ENCODE measurements around the gene KIAA0040.
"Not testable (repeated sequence)": the region's sequence is repeated elsewhere in the genome, so short reads cannot be mapped to it uniquely, and the experiment has no call there.

Gene KIAA0040

DNA sequence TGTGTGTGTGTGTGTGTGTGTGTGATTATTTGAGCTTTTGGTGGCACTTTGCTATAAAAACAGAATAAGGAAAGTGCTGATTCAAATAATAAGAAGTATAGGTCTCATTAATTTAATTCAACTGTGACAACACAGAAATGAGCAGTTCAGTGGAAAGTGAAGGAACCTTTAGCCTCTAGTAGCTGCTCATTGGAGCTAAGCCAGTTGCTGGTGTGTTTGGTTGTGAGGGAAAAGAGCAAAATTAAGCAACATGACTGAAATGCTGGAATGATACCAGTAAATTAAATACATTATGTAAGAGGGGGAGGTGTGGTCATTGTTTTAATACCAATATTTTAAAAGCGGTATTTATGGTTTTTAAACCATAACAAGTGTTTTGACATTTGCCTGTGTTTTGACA lies 55.2 kb downstream of the KIAA0040 start:
- no peak for DNase-seq (ENCODE audit: low spot score)

DNA sequence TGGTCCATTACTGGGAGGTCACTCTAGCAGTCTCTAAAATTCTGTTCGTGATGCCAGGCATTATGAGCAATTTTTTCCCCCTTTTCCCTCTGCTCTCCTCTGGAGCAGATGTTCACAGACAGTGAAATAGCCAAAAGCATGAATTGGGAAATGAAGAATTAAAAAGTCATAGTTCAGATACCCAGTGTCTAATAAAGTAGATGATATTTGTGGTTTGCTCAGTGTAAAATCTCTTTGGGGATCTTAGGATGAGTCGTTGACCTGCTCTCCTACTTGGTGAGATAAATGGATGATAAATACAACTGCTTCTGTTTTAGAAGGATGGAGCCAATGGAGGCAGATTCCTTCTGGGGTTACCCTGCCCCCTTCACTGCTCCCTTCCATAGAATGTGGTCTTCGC lies 56.3 kb downstream of the KIAA0040 start:
- DNase-seq (ENCODE audit: low spot score), result no peak

DNA sequence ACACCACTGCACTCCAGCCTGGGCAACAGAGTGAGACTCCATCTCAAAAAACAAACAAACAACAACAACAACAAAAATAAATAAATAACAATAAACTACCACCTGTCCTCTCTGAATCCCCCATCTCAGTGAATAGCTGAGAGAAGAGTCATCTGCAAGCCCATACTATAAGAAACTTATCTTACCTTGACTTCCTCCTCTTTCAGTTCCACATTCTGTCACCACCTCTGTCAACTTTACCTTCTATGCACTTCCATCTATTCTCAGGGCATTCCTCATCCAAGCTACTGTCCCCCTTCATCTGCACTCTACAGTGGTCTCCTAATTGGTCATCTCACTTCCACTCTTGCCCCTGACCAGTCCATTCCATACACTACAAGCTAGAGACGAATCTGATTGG lies 58.1 kb downstream of the KIAA0040 start:
- no peak for DNase-seq (ENCODE audit: low spot score)

DNA sequence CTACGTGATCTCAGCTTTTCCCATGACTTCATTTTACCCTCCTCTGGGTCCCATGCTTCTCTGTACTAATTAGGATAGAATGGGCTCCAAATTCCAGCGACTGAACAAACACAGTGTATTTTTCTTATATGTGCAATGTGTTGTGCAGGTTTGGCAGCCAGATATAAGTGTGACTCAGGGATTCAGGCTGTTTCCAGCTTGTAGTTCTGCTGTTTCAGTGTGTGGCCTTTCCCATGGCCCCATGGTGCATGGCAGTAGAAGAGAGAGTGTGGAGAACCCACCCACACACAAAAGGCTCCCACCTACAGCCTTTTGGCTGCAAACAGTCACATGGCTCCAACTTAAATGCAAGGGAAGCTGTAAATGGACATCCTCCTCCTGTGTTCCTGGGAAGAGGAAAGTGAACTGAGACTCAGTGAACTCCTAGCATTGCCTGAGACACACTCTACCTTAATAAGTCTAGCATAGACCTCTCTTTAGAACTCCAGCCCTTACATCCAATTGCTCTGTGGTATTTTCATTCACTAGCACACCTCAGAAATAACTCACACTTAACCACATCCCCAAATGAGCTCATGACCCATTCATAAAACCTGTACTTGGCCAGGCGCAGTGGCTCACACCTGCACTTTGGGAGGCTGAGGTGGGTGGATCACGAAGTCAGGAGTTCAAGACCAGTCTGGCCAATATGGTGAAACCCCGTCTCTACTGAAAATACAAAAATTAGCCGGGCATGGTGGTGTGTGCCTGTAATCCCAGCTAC lies 58.7 kb downstream of the KIAA0040 start:
- no peak for DNase-seq (ENCODE audit: low spot score)

DNA sequence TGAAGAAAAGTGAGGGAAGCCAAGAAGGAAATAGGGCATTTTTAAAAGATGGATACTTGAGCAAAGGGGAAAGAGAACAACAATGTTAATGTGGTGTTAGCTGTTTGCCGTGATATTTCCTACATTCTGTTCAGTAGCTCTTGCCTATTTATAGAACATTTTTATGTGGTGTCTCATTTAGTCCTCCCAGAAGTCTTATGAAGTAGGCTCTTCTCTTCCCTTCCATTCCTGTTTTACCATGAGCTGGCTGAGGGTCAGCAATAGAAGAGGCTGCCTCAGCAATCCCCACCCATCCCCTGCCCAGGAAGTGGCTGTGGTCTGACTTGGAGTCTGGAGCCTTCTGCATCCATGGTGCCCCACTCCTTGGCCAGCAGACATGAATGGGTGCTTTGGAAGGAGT lies 60.1 kb downstream of the KIAA0040 start:
- DNase-seq (ENCODE audit: low spot score), result no peak

DNA sequence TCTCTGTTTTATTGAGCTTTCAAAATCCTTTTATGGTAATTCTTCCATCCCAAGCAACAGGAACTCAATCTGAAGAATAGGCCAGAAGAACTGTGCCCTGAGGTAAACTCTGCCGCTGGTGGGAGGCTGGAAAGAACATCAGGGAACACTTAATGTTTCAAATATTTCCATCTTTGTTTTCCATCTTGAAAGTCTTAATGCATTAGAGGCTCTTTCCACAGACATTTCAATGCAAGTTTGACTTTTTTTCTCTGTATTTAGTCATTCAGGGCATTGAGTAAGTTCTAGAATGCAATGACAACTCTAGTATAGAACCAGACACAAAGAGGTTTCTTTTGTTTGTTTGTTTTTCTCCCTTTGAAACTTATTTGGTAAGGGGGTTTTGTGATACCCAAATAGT lies 61.5 kb downstream of the KIAA0040 start:
- DNase-seq (ENCODE audit: low spot score), result no peak

DNA sequence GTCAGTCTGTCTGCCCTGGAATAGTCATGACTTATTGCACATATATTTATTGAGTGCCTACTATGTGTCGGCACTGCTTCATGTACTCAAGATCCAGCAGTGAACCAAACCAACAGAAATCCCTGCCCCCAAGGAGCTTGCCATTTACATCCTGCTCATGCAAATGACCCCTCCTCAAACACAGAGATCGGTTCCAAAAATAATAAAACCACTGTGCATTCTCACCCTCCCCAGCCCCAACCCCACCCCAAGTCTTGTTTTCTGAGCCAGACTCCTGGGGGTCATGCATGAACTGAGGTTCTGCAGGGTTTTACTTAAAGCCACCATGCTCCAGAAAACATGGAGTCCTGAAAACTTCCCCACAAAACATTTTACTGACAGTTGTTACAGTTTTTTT lies 61.9 kb downstream of the KIAA0040 start:
- DNase-seq (ENCODE audit: low spot score), result no peak

DNA sequence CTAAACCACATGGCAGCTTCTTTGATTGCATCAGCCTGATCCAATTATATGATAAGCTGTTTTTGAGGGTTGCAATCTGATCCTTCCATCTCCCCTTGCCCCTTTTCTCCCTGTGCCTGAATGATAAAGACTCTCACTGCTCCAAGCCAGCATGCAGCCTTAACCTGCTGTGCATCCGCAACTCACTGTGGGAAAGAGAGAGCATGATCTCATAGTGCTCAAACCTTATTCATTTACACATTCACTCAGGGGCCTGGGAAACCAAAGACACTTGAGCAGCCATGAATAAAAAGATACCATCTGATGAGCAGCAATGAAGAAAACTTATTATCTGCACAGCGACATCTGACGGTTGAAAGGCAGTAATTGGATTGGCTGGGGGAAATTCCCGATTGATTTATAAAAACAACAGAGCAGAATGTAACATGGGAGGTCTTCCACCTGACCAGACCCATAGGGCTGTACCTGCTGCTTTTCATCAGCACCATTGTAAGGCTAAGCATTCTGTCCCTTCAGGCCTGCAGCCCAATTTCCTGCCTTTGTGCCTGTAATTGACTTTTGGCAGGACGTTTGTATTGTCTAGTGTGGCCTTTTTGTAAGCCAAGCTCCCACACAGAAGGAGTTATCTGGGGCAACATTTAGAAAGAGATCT lies 62.5 kb downstream of the KIAA0040 start:
- no peak for DNase-seq (ENCODE audit: low spot score)

DNA sequence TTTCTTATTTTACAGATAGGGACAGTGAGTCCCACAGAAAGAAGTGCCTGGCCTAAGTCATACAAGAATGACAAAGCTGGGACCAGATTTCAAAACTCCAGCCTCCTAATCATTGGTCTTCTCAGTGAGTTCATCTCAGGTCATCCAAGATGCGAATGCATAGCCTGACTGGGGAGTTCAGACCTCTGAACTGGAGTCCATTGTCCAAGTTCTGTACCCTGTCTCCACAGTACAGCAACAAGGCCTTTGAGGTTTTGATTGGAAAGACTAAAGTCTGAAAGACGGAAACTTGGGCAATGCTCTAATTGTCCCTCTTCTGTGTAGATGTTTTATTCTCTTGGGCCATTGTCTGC lies 63.0 kb downstream of the KIAA0040 start:
- DNase-seq (ENCODE audit: low spot score), result no peak

DNA sequence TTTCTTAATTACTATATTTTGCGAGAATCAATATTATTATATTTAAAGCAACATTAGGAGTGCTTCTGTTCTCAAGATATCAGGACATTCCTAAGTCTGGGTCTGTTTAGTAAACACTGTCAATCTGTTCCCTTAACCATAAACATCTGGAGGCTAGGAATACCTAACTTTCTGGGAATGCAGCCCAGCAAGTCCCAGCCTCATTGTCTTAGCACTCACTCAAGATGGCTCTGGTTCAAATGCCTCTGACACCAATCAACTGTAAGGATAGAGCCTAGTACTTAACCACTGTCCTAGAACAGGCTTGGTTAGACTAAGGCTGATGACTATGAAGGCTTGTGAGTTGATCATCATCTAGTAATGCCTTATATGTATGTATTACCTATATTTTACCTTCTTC lies 63.4 kb downstream of the KIAA0040 start:
- no peak for DNase-seq (ENCODE audit: low spot score)

DNA sequence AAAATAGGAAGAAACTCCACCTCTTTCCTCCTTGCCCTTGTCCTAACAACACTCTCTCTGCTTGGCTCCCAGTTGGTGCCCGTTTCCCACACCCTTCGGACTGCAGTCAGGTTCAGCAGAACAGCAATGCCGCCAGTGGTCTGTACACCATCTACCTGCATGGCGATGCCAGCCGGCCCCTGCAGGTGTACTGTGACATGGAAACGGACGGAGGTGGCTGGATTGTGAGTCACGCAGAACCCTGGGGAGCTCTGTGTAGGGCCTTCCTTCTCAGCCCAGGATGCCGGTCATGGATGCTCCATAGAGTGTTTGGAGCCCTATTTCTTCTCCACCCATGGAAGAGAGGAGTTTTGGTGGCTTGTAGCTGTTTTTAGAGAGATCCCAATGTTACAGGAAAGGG lies 64.1 kb downstream of the KIAA0040 start:
- no peak for DNase-seq (ENCODE audit: low spot score)

DNA sequence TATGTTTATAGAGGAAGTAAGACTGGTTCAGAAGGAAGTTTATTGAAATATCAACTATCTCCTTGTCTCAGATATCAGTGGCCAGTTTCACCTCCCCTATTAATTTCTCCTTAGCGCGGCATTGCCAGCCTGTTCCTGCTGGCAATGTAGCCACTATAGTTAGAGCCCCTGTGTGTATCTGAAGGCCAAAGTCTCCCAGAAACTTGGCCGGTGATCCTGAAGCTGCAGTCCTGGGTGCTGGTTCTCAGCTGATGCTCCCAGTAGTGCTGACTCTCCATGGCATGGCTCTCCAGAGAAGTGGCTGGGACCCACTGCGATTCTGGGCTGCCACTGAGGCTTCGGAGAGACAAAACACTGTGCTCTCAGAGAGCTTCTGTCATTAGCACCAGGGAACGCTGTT lies 65.0 kb downstream of the KIAA0040 start:
- DNase-seq (ENCODE audit: low spot score), result no peak

DNA sequence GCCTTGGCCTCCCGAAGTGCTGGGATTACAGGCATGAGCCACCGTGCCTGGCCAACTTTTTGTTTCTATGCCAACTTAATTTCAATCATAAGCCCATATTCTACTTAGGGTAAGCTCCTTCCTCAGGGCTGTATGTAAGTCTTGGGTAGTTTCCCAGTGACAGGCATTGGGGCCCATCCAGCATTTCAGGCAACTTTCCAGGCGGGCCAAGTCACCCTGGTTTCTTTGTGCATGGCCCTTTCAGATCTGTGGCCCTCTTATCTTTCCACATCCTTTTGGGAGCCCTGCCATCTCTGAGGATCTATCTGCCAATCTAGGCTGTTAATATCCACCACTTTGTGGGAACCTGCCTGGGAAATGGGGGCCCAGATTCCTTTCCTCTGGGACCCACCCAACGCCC lies 66.2 kb downstream of the KIAA0040 start:
- no peak for DNase-seq (ENCODE audit: low spot score)

DNA sequence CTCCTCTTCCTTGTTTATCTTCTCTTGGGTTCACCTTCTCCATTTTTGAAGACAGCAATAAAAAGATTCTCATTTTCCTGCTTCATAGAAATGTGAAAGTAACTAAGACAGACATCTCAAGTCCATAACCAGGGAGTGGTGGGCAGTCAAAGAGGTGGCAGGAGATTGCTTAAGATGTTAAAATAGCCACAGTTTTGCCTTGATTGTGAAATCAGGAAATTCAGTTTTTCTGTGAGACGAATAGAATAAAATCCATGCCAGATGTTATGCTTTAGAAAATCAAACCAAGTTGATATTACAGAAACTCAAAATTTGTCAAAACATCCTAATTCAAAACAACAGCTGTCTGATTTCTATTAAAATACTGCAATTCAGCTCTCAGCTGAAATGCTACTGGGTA lies 67.7 kb downstream of the KIAA0040 start:
- no peak for DNase-seq (ENCODE audit: low spot score)

DNA sequence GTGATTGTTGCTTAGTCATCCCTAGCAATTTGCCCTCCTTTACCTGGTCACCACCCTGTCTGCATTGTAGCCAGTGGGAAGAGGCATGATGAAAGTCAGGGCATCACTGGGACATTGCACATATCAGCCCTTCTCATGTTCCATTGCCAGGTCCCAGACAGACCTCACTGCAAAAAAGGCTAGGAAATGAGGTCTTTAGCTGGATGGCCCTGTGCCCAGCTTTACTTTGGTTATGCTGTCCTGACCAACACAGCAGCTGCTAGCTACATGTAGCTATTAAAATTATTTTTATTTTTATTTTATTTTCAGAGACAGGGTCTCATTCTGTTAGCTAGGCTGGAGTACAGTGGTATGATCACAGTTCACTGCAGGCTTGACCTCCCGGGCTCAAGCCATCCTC lies 72.1 kb downstream of the KIAA0040 start:
- no peak for DNase-seq (ENCODE audit: low spot score)

DNA sequence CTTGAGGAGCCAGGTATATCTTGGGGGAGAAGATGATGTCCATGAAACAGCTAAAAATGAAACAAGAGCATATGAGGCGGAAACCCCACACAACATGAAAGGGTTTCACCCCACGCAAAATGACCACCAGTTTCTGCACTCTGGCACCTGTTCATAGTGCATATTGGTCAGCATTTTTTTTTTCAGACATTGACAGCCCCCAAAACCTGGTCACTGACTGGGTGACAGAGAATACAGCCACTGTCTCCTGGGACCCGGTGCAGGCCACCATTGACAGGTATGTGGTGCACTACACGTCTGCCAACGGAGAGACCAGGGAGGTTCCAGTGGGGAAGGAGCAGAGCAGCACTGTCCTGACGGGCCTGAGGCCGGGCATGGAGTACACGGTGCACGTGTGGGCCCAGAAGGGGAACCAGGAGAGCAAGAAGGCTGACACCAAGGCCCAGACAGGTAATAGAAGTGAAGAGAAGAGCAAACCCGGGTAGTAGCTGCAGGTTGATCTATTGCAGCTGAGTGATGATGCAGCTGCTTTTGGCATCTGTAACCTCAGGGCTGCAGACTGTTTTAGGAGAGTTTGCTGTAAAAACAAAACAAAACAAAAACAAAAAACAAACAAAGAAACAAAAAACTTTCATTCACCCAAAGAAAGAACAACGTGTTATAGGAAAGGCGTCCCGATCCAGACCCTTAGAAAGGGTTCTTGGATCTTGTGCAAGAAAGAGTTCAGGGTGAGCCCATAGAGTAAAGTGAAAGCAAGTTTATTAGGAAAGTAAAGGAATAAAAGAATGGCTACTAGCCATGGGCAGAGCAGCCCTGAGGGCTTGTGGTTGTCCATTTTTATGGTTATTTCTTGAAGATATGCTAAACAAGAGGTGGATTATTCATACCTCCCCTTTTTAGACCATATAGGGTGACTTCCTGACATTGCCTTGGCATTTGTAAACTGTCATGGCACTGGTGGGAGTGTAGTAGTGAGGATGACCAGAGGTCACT lies 73.9 kb downstream of the KIAA0040 start:
- DNase-seq (ENCODE audit: low spot score), result no peak

DNA sequence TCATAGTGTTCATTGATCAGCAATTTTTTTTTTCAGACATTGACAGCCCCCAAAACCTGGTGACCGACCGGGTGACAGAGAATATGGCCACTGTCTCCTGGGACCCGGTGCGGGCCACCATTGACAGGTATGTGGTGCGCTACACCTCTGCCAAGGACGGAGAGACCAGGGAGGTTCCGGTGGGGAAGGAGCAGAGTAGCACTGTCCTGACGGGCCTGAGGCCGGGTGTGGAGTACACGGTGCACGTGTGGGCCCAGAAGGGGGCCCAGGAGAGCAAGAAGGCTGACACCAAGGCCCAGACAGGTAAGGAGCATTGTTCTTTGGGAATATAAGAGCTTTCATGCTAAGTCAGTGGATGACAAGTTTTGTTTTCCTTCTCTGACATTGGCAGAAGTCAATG lies 75.7 kb downstream of the KIAA0040 start:
- DNase-seq (ENCODE audit: low spot score), result no peak

DNA sequence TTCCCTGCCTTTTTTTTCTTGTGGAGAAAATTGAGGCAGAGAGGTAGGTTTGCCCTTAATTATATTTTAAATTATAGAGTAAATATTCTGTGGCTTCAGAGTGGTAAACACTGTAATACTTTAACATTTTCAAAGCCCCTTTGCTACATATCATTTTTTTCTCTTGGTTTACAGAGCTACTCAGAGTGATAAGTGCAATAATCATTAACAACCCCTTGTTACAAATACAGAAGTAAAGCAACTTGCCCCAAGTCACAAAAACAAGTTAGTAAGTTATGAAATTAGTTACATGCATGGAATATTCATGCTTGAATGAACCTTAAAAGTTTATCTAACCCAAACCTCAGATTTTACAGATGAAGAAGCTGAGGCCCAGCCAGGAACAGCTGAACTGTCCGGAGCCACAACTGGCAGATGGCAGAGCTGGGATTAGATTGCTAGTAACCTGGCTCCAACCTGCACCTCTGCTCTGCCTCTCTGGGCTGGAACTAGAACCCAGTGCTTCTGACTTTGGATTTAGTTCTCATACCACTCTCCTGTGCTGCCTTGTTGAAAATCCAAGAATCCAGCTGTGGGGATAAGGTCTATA lies 76.3 kb downstream of the KIAA0040 start:
- DNase-seq (ENCODE audit: low spot score), result no peak

DNA sequence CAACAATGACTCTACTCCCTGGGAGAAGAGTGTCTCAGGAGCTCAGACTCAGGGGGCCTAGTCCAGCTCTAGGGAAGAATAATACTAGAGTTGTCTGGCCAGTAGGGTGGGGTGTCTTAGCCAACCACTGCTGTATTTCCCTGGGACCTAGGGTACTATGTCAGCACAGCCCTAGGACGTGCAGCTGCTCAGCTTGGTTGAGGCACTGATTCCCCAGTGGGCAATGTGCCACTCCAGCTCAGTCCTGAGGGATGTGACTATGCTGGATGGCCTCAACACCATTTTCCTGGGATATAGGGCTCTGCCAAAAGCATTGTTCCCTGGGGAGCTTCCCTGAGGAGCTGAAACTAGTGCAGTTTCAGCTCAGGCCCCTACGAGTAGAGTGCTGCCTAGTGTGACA lies 77.6 kb downstream of the KIAA0040 start:
- DNase-seq (ENCODE audit: low spot score), result no peak

DNA sequence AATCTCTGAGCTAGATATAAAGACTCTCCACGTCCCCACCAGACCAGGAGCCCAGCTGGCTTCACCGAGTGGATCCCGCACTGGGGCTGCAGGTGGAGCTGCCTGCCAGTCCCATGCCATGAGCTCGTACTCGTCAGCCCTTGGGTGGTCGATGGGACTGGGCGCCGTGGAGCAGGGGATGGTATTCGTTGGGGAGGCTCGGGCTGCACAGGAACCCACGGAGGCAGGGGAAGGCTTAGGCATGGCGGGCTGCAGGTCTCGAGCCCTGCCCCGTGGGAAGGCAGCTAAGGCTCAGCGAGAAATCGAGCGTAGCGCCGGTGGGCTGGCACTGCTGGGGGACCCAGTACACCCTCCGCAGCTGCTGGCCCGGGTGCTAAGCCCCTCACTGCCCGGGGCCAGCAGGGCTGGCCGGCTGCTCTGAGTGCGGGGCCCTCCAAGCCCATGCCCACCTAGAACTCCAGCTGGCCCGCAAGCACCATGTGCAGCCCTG lies 84.2 kb downstream of the KIAA0040 start:
- DNase-seq (ENCODE audit: low spot score), result not testable (repeated sequence)

Measured in HuH-7 (cell line).